ENCODE measurements around the gene NUMA1.

DNA sequence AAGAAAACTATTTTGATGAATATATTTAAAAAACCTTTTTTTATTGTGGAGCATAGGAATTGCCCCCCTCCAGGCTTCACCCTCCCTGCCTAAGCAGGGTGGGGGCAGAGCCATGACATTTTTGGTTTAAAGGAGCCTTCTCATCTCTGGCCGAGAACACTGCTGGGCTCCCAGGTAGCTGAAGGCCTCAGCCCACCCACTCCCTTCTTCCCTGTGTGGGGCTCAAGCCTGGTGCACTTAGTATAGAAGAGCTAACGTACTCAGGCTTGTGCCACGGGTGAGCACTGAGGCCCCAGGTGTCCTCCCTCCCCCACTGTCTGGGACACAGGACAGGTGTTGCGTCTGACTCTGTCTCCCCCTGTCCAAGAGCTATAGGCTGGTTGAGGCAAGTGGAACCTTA, 83.8 kb downstream of the NUMA1 start:
- TF ChIP-seq CTCF (IDR thresholded peaks at IDR 0.05) (no peak), POLR2A (IDR thresholded peaks at IDR 0.05) (no peak)
